22Rv1 (cell line): ENCODE data around the gene SWAP70.

Experiments
- H3K27ac ChIP-seq: fragments of 450-650 bp; 2 replicates; pipeline ENCODE4 v1.5.1; 2017
- CTCF ChIP-seq: fragments of 450-650 bp; IDR thresholded peaks from 2 replicates; pipeline ENCODE4 v1.5.1; 2017; ENCODE audit warnings: mild to moderate bottlenecking
- ZFX ChIP-seq: fragments of 450-650 bp; IDR thresholded peaks from 2 replicates; pipeline ENCODE4 v1.6.1; 2017; ENCODE audit warnings: antibody characterized with exemption, borderline replicate concordance

Gene SWAP70

GRCh38 chr11:9639099-9639498 is 24.8 kb upstream of the SWAP70 start:
- no peak for TF ChIP-seq CTCF
- no peak for TF ChIP-seq ZFX
- no peak overlapping the region for H3K27ac ChIP-seq

DNA sequence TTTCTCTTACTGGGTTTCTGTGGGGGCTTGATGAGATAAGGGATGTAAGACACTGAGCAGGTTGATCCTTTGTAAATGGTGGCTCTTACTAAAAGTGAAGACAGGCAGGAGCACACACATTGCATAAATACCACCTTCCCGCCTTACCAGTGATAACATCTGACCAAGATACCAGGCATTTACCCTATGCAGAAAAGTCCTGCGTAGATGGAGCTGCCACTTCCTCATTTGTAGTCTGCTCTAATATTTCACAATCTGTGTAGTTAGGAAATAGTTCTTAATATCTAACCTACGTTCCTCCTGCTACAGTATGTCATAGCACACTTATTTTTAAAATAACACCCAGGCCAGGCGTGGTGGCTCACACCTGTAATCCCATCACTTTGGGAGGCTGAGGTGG is 23.9 kb upstream of the SWAP70 start:
- TF ChIP-seq CTCF (no peak), ZFX (no peak)
- H3K27ac ChIP-seq = no peak overlapping the region

- H3K27ac ChIP-seq = no peak overlapping the region
- no peak for TF ChIP-seq CTCF
- TF ChIP-seq ZFX = no peak
Measured at GRCh38 chr11:9642894-9643293, 21.0 kb upstream of the SWAP70 start.

- no peak for TF ChIP-seq CTCF
- TF ChIP-seq ZFX = no peak
- no peak overlapping the region for H3K27ac ChIP-seq
Measured at GRCh38 chr11:9643751-9644150, 20.1 kb upstream of the SWAP70 start.

DNA sequence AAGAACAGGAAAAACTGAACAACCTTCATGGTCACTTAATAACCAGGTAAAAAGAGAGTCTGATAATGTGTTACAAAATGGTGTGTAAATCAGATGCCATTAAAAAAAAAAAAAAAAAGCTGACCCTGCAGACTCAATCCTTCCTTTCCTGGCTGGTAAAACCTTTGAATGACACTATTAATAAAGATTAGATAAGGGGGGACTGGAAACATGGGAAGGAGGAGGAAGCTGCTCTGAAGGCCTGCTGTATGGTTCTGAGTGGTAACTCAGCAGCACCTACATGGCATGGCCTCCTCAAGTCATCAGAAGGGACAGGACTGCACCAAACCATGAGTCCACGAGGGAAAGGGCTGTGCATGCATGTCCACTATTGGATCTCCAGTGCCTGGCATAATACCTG is 18.0 kb upstream of the SWAP70 start:
- TF ChIP-seq ZFX (no peak), CTCF (no peak)
- no peak overlapping the region for H3K27ac ChIP-seq

GRCh38 chr11:9646324-9646723 is 17.6 kb upstream of the SWAP70 start:
- TF ChIP-seq ZFX = no peak
- H3K27ac ChIP-seq = no peak overlapping the region

GRCh38 chr11:9651481-9651880 is 12.4 kb upstream of the SWAP70 start:
- H3K27ac ChIP-seq = no peak overlapping the region
- TF ChIP-seq ZFX (no peak), CTCF (no peak)
